Endothelial cell (in vitro differentiated cells): ENCODE data around the gene GPR183. TPM values are rescaled to one million over a fixed set of nuclear protein-coding genes. Genes with fewer than 3 reads are reported as not detected.

Experiments
- DNase-seq: peaks from one replicate; pipeline ENCODE4 v3.0.0; 2021; ENCODE audit warnings: low spot score
- H3K27ac Mint-ChIP-seq: one replicate; pipeline ENCODE4 v1.8.0; 2021; ENCODE audit warnings: mixed read lengths, inconsistent platforms; ENCODE audit not compliant: unreplicated experiment
- H3K27me3 Mint-ChIP-seq: one replicate; pipeline ENCODE4 v1.8.0; 2021; ENCODE audit warnings: mild to moderate bottlenecking, moderate library complexity, mixed read lengths, inconsistent platforms; ENCODE audit not compliant: unreplicated experiment
- H3K36me3 Mint-ChIP-seq: one replicate; pipeline ENCODE4 v1.8.0; 2021; ENCODE audit warnings: mild to moderate bottlenecking, low read depth, mixed read lengths, inconsistent platforms; ENCODE audit not compliant: unreplicated experiment
- H3K4me1 Mint-ChIP-seq: one replicate; pipeline ENCODE4 v1.8.0; 2021; ENCODE audit warnings: mild to moderate bottlenecking, mixed read lengths, inconsistent platforms; ENCODE audit not compliant: unreplicated experiment
- H3K4me3 Mint-ChIP-seq: one replicate; pipeline ENCODE4 v1.8.0; 2021; ENCODE audit warnings: mild to moderate bottlenecking, mixed read lengths, inconsistent platforms; ENCODE audit not compliant: unreplicated experiment
- H3K9me3 Mint-ChIP-seq: one replicate; pipeline ENCODE4 v1.8.0; 2021; ENCODE audit warnings: mixed read lengths, inconsistent platforms; ENCODE audit not compliant: unreplicated experiment
- CTCF ChIP-seq: fragments of 200-600 bp; sonication (generic); IDR thresholded peaks from one replicate; pipeline ENCODE4 v1.5.0; 2021; ENCODE audit warnings: antibody characterized with exemption; ENCODE audit not compliant: unreplicated experiment
- total RNA-seq: library from RNA; stranded (reverse); fragmentation: NEBNext Ultra II Directional; extraction: Animal tissue kit (Norgen Biotek cat#: 25700); gene quantifications from one replicate; pipeline ENCODE4 v1.2.1, GENCODE V29; 2021; ENCODE audit not compliant: unreplicated experiment

GPR183 gene
- total RNA-seq, 1 donor from 2014 or later, result not detected

DNA sequence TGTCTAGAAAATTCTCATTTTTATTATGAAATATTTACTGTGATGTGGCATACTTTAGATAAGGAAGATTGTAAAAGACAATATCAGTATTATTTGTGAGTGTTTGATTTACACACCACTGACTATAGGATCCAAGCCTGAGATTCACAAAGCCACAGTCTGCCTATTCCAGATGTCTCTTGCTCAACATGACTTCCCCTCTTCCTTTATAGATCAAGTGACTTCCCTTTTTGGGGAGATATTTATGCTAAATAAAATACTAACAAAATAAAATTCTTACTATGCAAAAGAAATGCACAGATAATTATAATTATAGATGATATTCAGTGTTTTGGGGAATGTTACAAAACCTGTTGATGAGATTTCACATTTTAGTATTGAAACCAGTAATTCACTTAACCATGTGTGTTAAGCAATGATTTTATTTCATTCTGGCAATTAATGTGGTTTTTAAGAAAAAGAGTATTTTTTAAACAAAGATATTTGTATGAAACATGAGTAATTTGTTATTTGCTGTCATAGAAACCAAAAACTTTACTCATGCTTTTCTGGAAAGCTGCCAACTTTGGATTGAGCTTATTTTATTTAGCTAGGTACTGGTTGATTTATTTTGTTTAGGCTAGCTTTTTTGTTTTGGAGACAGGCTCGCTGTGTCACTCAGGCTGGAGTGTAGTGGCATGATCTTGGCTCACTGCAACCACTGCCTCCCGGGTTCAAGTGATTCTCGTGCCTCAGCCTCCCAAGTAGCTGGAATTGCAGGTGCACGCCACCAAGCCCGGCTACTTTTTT is 13.7 kb upstream of the GPR183 start:
- Mint-ChIP-seq H3K4me3 (no peak overlapping the region), H3K27me3 (peaks cover 1% of the 10 kb centered on the region), H3K9me3 (no peaks in the 10 kb centered on the region), H3K4me1 (no peaks in the 10 kb centered on the region), H3K36me3 (peaks cover 24% of the 10 kb centered on the region), H3K27ac (no peak overlapping the region)
- no peak for TF ChIP-seq CTCF
- DNase-seq, result no peak

DNA sequence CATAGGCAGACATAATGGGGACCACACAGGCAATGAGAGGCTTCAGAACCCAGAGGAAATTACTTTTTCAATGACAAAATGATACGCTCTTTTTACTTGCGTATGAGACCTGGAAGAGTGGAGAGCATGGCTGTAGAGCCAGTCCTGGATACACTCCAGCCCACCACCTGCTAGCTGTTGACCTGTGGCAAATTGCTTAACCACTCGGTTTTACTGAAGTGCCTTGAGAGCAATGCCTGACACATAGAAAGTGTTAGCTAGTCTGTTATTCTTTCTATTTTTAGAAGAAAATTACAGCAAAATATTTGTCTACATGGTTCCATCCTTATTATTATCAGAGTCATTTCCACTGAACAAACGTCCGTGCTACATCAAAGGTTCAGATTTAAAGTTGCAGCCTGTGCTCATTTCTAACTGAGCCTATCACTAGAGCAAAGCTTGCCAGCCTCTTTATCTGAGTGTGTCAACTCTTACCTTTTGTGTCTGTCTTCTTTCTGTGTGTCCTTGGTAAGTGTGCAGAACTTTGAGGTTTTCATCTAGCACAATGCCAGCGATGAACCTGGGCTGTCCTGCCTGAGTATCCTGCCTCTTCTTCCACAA is 9.6 kb upstream of the GPR183 start:
- H3K4me1 Mint-ChIP-seq, result peaks cover 20% of the 10 kb centered on the region
- H3K9me3 Mint-ChIP-seq, result no peaks in the 10 kb centered on the region
- H3K36me3 Mint-ChIP-seq, result peaks cover 17% of the 10 kb centered on the region
- no peak overlapping the region for H3K27ac Mint-ChIP-seq
- H3K4me3 Mint-ChIP-seq, result no peak overlapping the region
- H3K27me3 Mint-ChIP-seq, result peaks cover 3% of the 10 kb centered on the region
- no peak for TF ChIP-seq CTCF
- no peak for DNase-seq

DNA sequence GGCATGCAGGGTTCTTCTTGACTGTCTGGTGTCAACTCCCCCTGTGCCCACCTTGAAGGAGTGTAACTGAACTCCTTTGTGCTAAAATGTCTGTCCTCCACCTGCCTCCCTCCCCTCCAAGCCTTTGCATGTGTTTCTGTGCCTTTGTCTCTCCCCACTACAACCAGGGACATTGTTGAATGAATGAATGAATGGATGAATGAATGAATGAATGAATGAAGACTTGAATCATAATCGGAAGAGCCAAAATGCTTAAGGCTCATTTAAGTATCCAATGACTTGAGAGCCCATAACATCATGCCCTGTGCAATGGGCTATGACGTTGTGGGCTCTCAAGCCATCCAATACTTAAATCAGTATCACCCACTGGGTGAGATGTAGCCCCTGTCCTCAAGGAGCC is 9.0 kb upstream of the GPR183 start:
- Mint-ChIP-seq H3K36me3 (peaks cover 17% of the 10 kb centered on the region), H3K27me3 (peaks cover 3% of the 10 kb centered on the region)

GRCh38 chr13:99315186-99315585 is 8.0 kb upstream of the GPR183 start:
- no peak overlapping the region for H3K27ac Mint-ChIP-seq
- peaks cover 3% of the 10 kb centered on the region for H3K27me3 Mint-ChIP-seq
- peak overlapping the region; percentile 32 for H3K4me3 Mint-ChIP-seq
- no peaks in the 10 kb centered on the region for H3K9me3 Mint-ChIP-seq
- no peak for TF ChIP-seq CTCF
- DNase-seq, result no peak
- H3K4me1 Mint-ChIP-seq, result peaks cover 20% of the 10 kb centered on the region
- peaks cover 17% of the 10 kb centered on the region for H3K36me3 Mint-ChIP-seq

More for the DNA sequence above, 9.0 kb upstream of the GPR183 start:
- Mint-ChIP-seq H3K4me1 (peaks cover 20% of the 10 kb centered on the region), H3K9me3 (no peaks in the 10 kb centered on the region), H3K4me3 (no peak overlapping the region), H3K27ac (no peak overlapping the region)
- TF ChIP-seq CTCF, result no peak
- no peak for DNase-seq

- no peaks in the 10 kb centered on the region for H3K9me3 Mint-ChIP-seq
- DNase-seq, result no peak
- peak overlapping the region; percentile 58 for H3K27ac Mint-ChIP-seq
- peaks cover 3% of the 10 kb centered on the region for H3K27me3 Mint-ChIP-seq
- H3K4me3 Mint-ChIP-seq, result peak overlapping the region; percentile 32
- peaks cover 20% of the 10 kb centered on the region for H3K4me1 Mint-ChIP-seq
- no peak for TF ChIP-seq CTCF
- peaks cover 17% of the 10 kb centered on the region for H3K36me3 Mint-ChIP-seq
Observed at GRCh38 chr13:99314640-99315176, 7.5 kb upstream of the GPR183 start.
